ENCODE measurements around the gene RAB7A. TPM values are rescaled to one million over a fixed set of nuclear protein-coding genes. Genes with fewer than 3 reads are reported as not detected.

Gene RAB7A
- total and polyA plus RNA-seq, 2 donors (not counting 1 experiment from before 2014, with no cell fraction given) = 54.2 to 415 TPM

DNA sequence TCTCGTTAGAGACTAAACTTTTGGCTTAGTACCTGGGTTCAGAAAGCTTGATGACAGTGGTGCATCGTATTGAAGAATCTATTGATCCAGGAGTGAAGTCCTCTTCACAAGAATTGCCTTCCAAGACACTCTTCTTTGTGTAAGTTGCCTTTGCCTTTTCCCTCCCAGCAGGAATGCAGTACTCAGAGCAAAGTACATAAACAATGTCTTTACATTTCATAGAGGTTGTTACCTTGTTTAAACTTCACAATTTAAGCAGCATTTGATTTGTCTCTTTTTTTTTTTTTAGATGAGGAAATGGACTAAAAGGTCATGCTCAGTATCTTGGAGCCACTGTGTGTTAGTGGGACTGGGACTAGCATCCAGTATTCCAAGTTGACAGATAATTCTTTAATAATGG is 9.9 kb downstream of the RAB7A start:
- DNase-seq (ENCODE audit: low read depth in 2 of 2) = no peak
- no peak overlapping the region for H2AFZ ChIP-seq (ENCODE audit: low read length)
- peaks cover 5% of the 10 kb centered on the region for H4K20me1 ChIP-seq (ENCODE audit: control insufficient read depth, extremely low read depth, insufficient read depth, low read length)
- no peak overlapping the region for H3K4me3 ChIP-seq (replicated peaks in 1 of 4; ENCODE audit: control extremely low read depth in 1 of 4, insufficient read depth in 1 of 4, low read depth in 3 of 4, low read length in 4 of 4)
- no peaks in the 10 kb centered on the region for H3K36me3 ChIP-seq (ENCODE audit: control insufficient read depth, insufficient read depth, low read length)
- H3K27ac ChIP-seq (ENCODE audit: insufficient read depth, low read length) = no peak overlapping the region
- peaks cover 7% of the 10 kb centered on the region for H3K4me1 ChIP-seq (ENCODE audit: control insufficient read depth, extremely low read depth, insufficient read depth, low read length)
- no peak overlapping the region for H3K9ac ChIP-seq (ENCODE audit: insufficient read depth, low read length)
- no peak overlapping the region for H3K4me2 ChIP-seq (ENCODE audit: extremely low read depth, insufficient read depth, low read length)
- H3K79me2 ChIP-seq (ENCODE audit: control insufficient read depth, insufficient read depth, low read length) = peaks cover 95% of the 10 kb centered on the region
- TF ChIP-seq EZH2 (IDR thresholded peaks at IDR 0.05; ENCODE audit: low read length, missing control alignments) = no peak
- TF ChIP-seq, protein P1, sequence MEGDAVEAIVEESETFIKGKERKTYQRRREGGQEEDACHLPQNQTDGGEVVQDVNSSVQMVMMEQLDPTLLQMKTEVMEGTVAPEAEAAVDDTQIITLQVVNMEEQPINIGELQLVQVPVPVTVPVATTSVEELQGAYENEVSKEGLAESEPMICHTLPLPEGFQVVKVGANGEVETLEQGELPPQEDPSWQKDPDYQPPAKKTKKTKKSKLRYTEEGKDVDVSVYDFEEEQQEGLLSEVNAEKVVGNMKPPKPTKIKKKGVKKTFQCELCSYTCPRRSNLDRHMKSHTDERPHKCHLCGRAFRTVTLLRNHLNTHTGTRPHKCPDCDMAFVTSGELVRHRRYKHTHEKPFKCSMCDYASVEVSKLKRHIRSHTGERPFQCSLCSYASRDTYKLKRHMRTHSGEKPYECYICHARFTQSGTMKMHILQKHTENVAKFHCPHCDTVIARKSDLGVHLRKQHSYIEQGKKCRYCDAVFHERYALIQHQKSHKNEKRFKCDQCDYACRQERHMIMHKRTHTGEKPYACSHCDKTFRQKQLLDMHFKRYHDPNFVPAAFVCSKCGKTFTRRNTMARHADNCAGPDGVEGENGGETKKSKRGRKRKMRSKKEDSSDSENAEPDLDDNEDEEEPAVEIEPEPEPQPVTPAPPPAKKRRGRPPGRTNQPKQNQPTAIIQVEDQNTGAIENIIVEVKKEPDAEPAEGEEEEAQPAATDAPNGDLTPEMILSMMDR (conservative IDR thresholded peaks at IDR 0.05 in 1 of 2, IDR thresholded peaks at IDR 0.05 in 1 of 2; ENCODE audit: low read depth in 1 of 2, low read length in 2 of 2) = no peak
- H3K27me3 ChIP-seq (ENCODE audit: control insufficient read depth, insufficient read depth, low read length) = no peaks in the 10 kb centered on the region
- no peaks in the 10 kb centered on the region for H3K9me3 ChIP-seq (ENCODE audit: control insufficient read depth, insufficient read depth, low read depth, low read length)

DNA sequence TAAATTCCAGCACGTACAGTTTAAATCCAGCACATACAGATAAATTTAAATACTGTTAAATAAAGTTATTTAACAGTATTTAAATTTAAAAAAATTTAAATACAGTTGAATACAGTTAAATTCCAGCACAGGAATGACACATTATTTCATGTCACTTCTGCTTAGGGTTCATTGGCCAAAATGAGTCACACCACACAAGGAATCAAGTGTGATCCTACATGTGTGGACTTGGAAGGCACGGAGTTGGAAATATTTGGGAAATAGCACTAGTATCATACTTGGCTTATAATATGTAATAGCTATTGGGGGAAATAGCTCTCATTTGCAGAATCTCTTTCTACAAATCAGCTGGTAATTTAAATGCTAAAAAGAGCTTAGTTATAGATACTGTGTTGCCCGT is 10.6 kb downstream of the RAB7A start:
- DNase-seq (ENCODE audit: low read depth in 2 of 2) = peak; percentile 37 to 59
- no peak overlapping the region for H3K4me2 ChIP-seq (ENCODE audit: extremely low read depth, insufficient read depth, low read length)

DNA sequence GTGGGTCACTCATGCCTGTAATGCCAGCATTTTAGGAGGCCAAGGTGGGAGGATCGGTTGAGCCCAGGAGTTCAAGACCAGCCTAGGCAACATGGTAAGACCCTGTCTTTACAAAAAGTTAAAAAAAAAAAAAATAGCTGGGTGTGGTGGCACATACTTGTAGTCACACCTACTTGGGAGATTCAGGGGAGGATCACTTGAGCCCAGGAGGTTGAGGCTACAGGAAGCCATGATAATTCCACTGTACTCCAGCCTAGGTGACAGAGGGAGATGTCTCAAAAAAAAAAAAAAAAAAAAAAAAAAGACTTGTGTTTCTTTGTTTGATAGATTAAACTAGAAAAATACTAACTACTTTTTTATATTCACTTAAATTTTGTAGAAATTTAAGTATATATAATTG is 14.6 kb downstream of the RAB7A start:
- no peak for TF ChIP-seq EZH2 (IDR thresholded peaks at IDR 0.05; ENCODE audit: low read length, missing control alignments)
- TF ChIP-seq, protein P1 (conservative IDR thresholded peaks at IDR 0.05 in 1 of 2, IDR thresholded peaks at IDR 0.05 in 1 of 2; ENCODE audit: low read depth in 1 of 2, low read length in 2 of 2) = no peak
- H3K36me3 ChIP-seq (ENCODE audit: control insufficient read depth, insufficient read depth, low read length) = no peaks in the 10 kb centered on the region
- H3K4me2 ChIP-seq (ENCODE audit: extremely low read depth, insufficient read depth, low read length) = no peak overlapping the region
- H3K27ac ChIP-seq (ENCODE audit: insufficient read depth, low read length) = no peak overlapping the region
- H3K9me3 ChIP-seq (ENCODE audit: control insufficient read depth, insufficient read depth, low read depth, low read length) = no peaks in the 10 kb centered on the region
- no peak for DNase-seq (ENCODE audit: low read depth in 2 of 2)
- peaks cover 1% of the 10 kb centered on the region for H4K20me1 ChIP-seq (ENCODE audit: control insufficient read depth, extremely low read depth, insufficient read depth, low read length)
- H3K79me2 ChIP-seq (ENCODE audit: control insufficient read depth, insufficient read depth, low read length) = peaks cover 90% of the 10 kb centered on the region
- H3K27me3 ChIP-seq (ENCODE audit: control insufficient read depth, insufficient read depth, low read length) = no peaks in the 10 kb centered on the region
- H3K9ac ChIP-seq (ENCODE audit: insufficient read depth, low read length) = no peak overlapping the region
- peaks cover 7% of the 10 kb centered on the region for H3K4me1 ChIP-seq (ENCODE audit: control insufficient read depth, extremely low read depth, insufficient read depth, low read length)
- H3K4me3 ChIP-seq (replicated peaks in 1 of 4; ENCODE audit: control extremely low read depth in 1 of 4, insufficient read depth in 1 of 4, low read depth in 3 of 4, low read length in 4 of 4) = no peak overlapping the region
- no peak overlapping the region for H2AFZ ChIP-seq (ENCODE audit: low read length)

More for the DNA sequence above, 10.6 kb downstream of the RAB7A start:
- Histone ChIP-seq H3K4me1 (ENCODE audit: control insufficient read depth, extremely low read depth, insufficient read depth, low read length) (peaks cover 7% of the 10 kb centered on the region), H3K27ac (ENCODE audit: insufficient read depth, low read length) (no peak overlapping the region), H4K20me1 (ENCODE audit: control insufficient read depth, extremely low read depth, insufficient read depth, low read length) (peaks cover 1% of the 10 kb centered on the region), H3K4me3 (replicated peaks in 1 of 4; ENCODE audit: control extremely low read depth in 1 of 4, insufficient read depth in 1 of 4, low read depth in 3 of 4, low read length in 4 of 4) (no peak overlapping the region), H3K9me3 (ENCODE audit: control insufficient read depth, insufficient read depth, low read depth, low read length) (no peaks in the 10 kb centered on the region), H3K79me2 (ENCODE audit: control insufficient read depth, insufficient read depth, low read length) (peaks cover 94% of the 10 kb centered on the region), H3K9ac (ENCODE audit: insufficient read depth, low read length) (no peak overlapping the region), H2AFZ (ENCODE audit: low read length) (no peak overlapping the region), H3K27me3 (ENCODE audit: control insufficient read depth, insufficient read depth, low read length) (no peaks in the 10 kb centered on the region), H3K36me3 (ENCODE audit: control insufficient read depth, insufficient read depth, low read length) (no peaks in the 10 kb centered on the region)
- no peak for TF ChIP-seq EZH2 (IDR thresholded peaks at IDR 0.05; ENCODE audit: low read length, missing control alignments)
- TF ChIP-seq, protein P1 (conservative IDR thresholded peaks at IDR 0.05 in 1 of 2, IDR thresholded peaks at IDR 0.05 in 1 of 2; ENCODE audit: low read depth in 1 of 2, low read length in 2 of 2) = no peak

Data from fibroblast of lung (primary cell).